Vagina (tissue), 2 donors: ENCODE measurements around the gene PIGM. TPM values are rescaled to one million over a fixed set of nuclear protein-coding genes. Genes with fewer than 3 reads are reported as not detected.
A peak's percentile ranks its signal among the peaks of the same experiment; 100 is the strongest.

Experiments used
- DNase-seq, 2 donors: peaks; one replicate each; pipeline ENCODE4 v3.0.0-alpha.2; 2017; ENCODE audit errors: extremely low spot score in 2 of 2
- H3K27ac ChIP-seq: fragments of 200-600 bp; sonication (generic); one replicate; pipeline ENCODE4 v1.5.1; 2019
- H3K27me3 ChIP-seq: fragments of 200-600 bp; sonication (generic); one replicate; pipeline ENCODE4 v1.5.1; 2019
- H3K36me3 ChIP-seq, 2 donors: fragments of 200-600 bp; sonication (generic); one replicate each; pipeline ENCODE4 v1.5.1; 2017 to 2019
- H3K4me1 ChIP-seq: fragments of 200-600 bp; sonication (generic); one replicate; pipeline ENCODE4 v1.5.1; 2019
- H3K4me3 ChIP-seq, 2 donors: fragments of 200-600 bp; sonication (generic); 1 replicate in 1 of 2; 2 replicates in 1 of 2; pipeline ENCODE4 v1.5.1; 2016 to 2019
- H3K9me3 ChIP-seq: fragments of 200-600 bp; sonication (generic); one replicate; pipeline ENCODE4 v1.5.1; 2019
- POLR2A ChIP-seq, 2 donors: fragments of 450-650 bp; IDR thresholded peaks; one replicate each; pipeline ENCODE4 v1.6.1; 2017; ENCODE audit warnings: antibody characterized with exemption in 2 of 2, mild to moderate bottlenecking in 2 of 2, moderate library complexity in 2 of 2
- POLR2AphosphoS5 ChIP-seq, 2 donors: sonication (generic); formaldehyde crosslinking; IDR thresholded peaks; one replicate each; pipeline ENCODE4 v1.9.0; 2017; ENCODE audit warnings: antibody characterized with exemption in 2 of 2, mild to moderate bottlenecking in 2 of 2, low read depth in 1 of 2; ENCODE audit not compliant: insufficient read depth in 1 of 2
- intact Hi-C: fragments of 100-400 bp; cut with DNase I; formaldehyde crosslinking; loops from one replicate; pipeline ENCODE4 v1.15.1; 2023
- total RNA-seq: library from RNA; depleted of rRNA; stranded (reverse); fragments of >200 nt; gene quantifications from one replicate; pipeline ENCODE4 v1.2.3, GENCODE V29; 2016
- TF ChIP-seq, protein P1 (sequence below), 3 experiments: fragments of 450-650 bp in 2 of 3; fragments of 200-600 bp in 1 of 3; sonication (generic) in 1 of 3; IDR thresholded peaks; one replicate each; pipeline ENCODE4 v1.5.1; 2017 to 2019; ENCODE audit warnings: antibody characterized with exemption in 3 of 3, mild to moderate bottlenecking in 2 of 3, moderate library complexity in 2 of 3

PIGM gene
- total RNA-seq, 1 donor from 2014 or later: 2.7 TPM

DNA sequence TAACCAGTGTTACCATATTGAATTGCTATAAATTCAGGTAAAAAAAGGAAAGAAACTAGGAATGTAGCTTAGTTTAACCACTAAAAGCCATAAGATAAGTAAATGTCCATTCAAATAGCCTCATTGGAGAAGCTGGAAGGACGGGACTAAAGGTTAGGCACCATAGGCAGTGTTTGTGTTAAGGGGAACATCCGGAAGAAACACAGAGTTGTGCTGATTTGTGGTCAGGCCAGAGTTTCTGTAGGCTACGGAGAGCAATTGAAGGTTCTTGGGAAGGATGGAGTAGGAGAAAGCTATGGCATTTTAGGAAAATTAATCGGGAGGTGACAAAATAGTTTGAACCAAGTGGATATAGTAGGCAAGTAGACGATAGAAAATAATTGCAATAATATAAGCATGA is 39.5 kb upstream of the PIGM start:
- H3K36me3 ChIP-seq: no peaks in the 10 kb centered on the region
- TF ChIP-seq, protein P1, sequence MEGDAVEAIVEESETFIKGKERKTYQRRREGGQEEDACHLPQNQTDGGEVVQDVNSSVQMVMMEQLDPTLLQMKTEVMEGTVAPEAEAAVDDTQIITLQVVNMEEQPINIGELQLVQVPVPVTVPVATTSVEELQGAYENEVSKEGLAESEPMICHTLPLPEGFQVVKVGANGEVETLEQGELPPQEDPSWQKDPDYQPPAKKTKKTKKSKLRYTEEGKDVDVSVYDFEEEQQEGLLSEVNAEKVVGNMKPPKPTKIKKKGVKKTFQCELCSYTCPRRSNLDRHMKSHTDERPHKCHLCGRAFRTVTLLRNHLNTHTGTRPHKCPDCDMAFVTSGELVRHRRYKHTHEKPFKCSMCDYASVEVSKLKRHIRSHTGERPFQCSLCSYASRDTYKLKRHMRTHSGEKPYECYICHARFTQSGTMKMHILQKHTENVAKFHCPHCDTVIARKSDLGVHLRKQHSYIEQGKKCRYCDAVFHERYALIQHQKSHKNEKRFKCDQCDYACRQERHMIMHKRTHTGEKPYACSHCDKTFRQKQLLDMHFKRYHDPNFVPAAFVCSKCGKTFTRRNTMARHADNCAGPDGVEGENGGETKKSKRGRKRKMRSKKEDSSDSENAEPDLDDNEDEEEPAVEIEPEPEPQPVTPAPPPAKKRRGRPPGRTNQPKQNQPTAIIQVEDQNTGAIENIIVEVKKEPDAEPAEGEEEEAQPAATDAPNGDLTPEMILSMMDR (IDR thresholded peaks at IDR 0.05): no peak
- no peak for TF ChIP-seq POLR2AphosphoS5 (IDR thresholded peaks at IDR 0.05; ENCODE audit: insufficient read depth in 1 of 2, low read depth in 1 of 2)
- no peak for TF ChIP-seq POLR2A (IDR thresholded peaks at IDR 0.05)
- intact Hi-C loops: loop anchor here (5.0 kb wide), 1 partner anchor 1474 kb away; no protein-coding TSS in a partner anchor
- no peak overlapping the region for H3K4me3 ChIP-seq
- H3K27me3 ChIP-seq: no peaks in the 10 kb centered on the region
- no peak overlapping the region for H3K27ac ChIP-seq
- DNase-seq: no peak
- peaks cover 18% of the 10 kb centered on the region for H3K4me1 ChIP-seq
- no peaks in the 10 kb centered on the region for H3K9me3 ChIP-seq

DNA sequence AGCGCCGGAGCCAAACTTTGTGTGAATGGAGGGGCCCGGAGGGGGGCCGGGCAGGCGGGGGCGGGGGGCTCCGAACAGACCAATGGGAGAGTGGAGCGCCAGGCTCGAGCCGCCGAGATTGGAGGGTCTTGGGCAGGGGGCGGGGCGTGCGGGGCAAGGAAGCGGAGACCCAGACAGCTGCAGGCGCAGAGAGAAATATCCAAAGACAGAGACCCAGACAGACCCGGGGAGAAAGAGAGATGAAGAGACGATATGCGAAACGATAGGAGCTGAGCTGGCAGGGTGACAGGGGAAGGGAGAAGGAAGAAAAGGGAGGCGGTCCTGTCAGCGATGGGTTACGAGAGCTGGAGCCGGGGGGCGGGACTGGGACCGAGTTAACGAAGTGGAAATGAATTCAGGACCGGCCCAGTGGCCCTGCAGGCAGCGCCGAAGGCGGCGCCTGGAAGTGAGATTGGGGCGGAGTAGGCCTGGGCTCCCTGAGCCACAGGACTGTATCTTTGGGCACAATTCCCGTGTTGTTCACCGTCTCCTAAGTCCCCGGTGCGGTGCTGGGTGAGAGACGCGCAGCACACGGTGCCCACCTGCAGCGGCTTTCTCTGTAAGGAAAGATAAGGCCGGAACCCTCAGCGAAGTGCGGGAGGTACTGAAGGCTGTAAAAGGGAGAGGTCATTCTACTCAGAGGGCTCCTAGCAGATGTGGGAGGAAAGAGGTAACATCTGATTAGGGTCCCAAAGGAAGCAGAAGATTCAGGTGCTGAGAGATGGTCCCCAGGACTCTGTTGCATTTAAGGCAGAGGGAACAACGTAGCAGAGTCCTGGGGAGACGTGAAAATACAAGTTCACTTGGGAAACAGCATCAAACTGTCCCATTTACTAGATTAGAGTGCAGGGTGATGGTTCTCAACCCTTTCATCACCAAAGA is 38.7 kb upstream of the PIGM start:
- Histone ChIP-seq H3K4me3 (peak overlapping the region; percentile 47 to 55), H3K36me3 (no peaks in the 10 kb centered on the region), H3K27ac (no peak overlapping the region), H3K9me3 (no peaks in the 10 kb centered on the region), H3K27me3 (no peaks in the 10 kb centered on the region), H3K4me1 (peaks cover 18% of the 10 kb centered on the region)
- TF ChIP-seq, protein P1 (IDR thresholded peaks at IDR 0.05): no peak
- peak in 1 of 2 donors; percentile 41 for TF ChIP-seq POLR2AphosphoS5 (IDR thresholded peaks at IDR 0.05; ENCODE audit: insufficient read depth in 1 of 2, low read depth in 1 of 2)
- intact Hi-C loops: loop anchor here (5.0 kb wide), 1 partner anchor 1473 kb away; no protein-coding TSS in a partner anchor
- DNase-seq: no peak

DNA sequence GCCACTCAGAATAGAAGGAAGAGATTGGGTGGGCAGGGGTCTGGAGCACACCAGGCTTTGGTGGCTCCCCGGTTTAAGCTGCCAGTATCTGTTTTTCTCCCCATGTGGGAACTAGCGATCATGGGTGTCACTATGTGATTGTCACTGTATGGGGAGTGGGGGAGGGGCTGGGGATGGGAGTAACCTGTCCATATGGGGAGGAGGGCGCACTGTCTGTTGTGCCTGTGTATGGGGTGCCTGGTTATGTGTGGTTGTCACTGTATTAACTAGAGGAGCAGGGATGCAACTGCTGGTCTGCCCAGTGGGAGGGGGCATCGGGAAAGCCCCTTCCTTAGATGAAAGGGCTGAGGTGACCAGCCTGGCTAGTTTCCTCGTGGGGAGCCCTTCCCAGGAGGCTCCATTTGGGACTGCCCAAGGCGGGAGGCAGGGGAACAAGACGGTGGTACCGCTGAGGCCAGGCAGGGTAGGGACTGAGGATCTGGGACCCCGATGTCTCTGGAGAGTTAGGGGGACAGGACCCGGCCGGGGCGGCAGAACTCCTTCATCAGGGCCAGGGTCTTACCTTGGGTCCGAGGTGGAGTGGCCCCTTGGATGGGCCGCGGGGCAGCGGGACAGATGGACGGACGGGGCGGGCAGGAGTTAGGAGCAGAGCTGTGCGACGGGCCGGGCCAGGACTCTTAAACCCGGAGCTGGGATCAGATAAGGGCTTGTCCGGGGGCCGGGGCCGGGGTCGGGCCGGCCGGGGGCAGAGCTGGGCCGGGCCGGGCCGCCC is 37.9 kb upstream of the PIGM start, which contains the start of gene KCNJ10:
Gene KCNJ10, minus strand, starts transcription at position 701 of the 772 bp plus-strand sequence. CDS start 27,628 bp downstream, outside the sequence.
- Histone ChIP-seq H3K9me3 (no peaks in the 10 kb centered on the region), H3K36me3 (no peaks in the 10 kb centered on the region), H3K27me3 (no peaks in the 10 kb centered on the region), H3K4me1 (peaks cover 18% of the 10 kb centered on the region), H3K4me3 (peak within 1 kb of the TSS; percentile 47 to 55), H3K27ac (no peak within 1 kb of the TSS)
- intact Hi-C loops: loop anchor here (5.0 kb wide), 1 partner anchor 1472 kb away; no protein-coding TSS in a partner anchor
- TF ChIP-seq, protein P1 (IDR thresholded peaks at IDR 0.05): no peak
- TF ChIP-seq POLR2AphosphoS5 (IDR thresholded peaks at IDR 0.05; ENCODE audit: insufficient read depth in 1 of 2, low read depth in 1 of 2) (no peak), POLR2A (IDR thresholded peaks at IDR 0.05) (no peak)
- DNase-seq: no peak

DNA sequence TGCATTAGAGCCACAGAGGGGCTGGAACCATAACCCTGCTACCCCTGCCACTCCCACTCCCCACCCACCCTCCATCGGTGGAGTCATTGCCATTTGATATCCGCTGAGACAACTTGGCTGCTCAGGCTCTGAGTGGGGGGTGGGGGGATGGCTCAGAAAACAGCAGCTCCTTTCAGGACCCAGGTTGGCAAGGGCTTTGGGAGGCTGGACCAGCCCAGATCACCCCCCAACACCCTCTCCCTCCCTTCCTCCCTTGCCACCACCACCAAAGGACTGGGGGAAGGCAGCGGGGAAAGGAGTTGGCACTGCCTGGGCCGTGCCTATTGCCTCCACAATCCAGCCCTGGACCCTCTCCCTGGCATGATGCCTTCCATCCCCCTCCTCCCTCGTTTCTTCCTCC is 36.4 kb upstream of the PIGM start:
- Histone ChIP-seq H3K27me3 (no peaks in the 10 kb centered on the region), H3K36me3 (no peaks in the 10 kb centered on the region), H3K9me3 (no peaks in the 10 kb centered on the region), H3K4me1 (peaks cover 18% of the 10 kb centered on the region), H3K4me3 (no peak overlapping the region), H3K27ac (no peak overlapping the region)
- no peak for DNase-seq
- intact Hi-C loops: no loop called here
- TF ChIP-seq POLR2A (IDR thresholded peaks at IDR 0.05) (no peak), POLR2AphosphoS5 (IDR thresholded peaks at IDR 0.05; ENCODE audit: insufficient read depth in 1 of 2, low read depth in 1 of 2) (no peak)
- TF ChIP-seq, protein P1 (IDR thresholded peaks at IDR 0.05): no peak
